H9 (cell line): ENCODE data around the gene SGCB. TPM values are rescaled to one million over a fixed set of nuclear protein-coding genes. Genes with fewer than 3 reads are reported as not detected.
A peak's percentile ranks its signal among the peaks of the same experiment; 100 is the strongest.

Source experiments
- DNase-seq: peaks from one replicate; pipeline ENCODE4 v3.0.0-alpha.2; 2017
- H2AFZ ChIP-seq: one replicate; pipeline ENCODE4 v1.6.1; 2013; ENCODE audit warnings: mild to moderate bottlenecking, low read length, control low read depth, moderate library complexity
- H2AK5ac ChIP-seq: 2 replicates; pipeline ENCODE4 v1.6.1; 2013; ENCODE audit warnings: low read length, control low read depth, mixed read lengths; ENCODE audit not compliant: insufficient read length
- H2BK120ac ChIP-seq: one replicate; pipeline ENCODE4 v1.6.1; 2013; ENCODE audit warnings: low read depth, mild to moderate bottlenecking, low read length, control low read depth, inconsistent platforms; ENCODE audit not compliant: poor library complexity, severe bottlenecking
- H2BK12ac ChIP-seq: 2 replicates; pipeline ENCODE4 v1.6.1; 2013; ENCODE audit warnings: low read length, control low read depth, mixed read lengths, low read depth; ENCODE audit not compliant: insufficient read length
- H2BK15ac ChIP-seq: 2 replicates; pipeline ENCODE4 v1.6.1; 2013; ENCODE audit warnings: low read depth, low read length, control low read depth
- H2BK20ac ChIP-seq: one replicate; pipeline ENCODE4 v1.6.1; 2013; ENCODE audit warnings: low read depth, mild to moderate bottlenecking, low read length, control low read depth, inconsistent platforms; ENCODE audit not compliant: poor library complexity, severe bottlenecking
- H2BK5ac ChIP-seq: 2 replicates; pipeline ENCODE4 v1.6.1; 2013; ENCODE audit warnings: low read length, control low read depth, mixed read lengths; ENCODE audit not compliant: insufficient read length
- H3K14ac ChIP-seq: 2 replicates; pipeline ENCODE4 v1.6.1; 2013; ENCODE audit warnings: low read length, control low read depth; ENCODE audit not compliant: insufficient read depth
- H3K18ac ChIP-seq: 2 replicates; pipeline ENCODE4 v1.6.1; 2013; ENCODE audit warnings: low read depth, mild to moderate bottlenecking, mixed read lengths, low read length, control low read depth; ENCODE audit not compliant: insufficient read length
- H3K23ac ChIP-seq: 2 replicates; pipeline ENCODE4 v1.6.1; 2013; ENCODE audit warnings: low read length, control low read depth, mixed read lengths, low read depth; ENCODE audit not compliant: insufficient read length
- H3K23me2 ChIP-seq: 2 replicates; pipeline ENCODE4 v1.6.1; 2013; ENCODE audit warnings: low read depth, mild to moderate bottlenecking, mixed read lengths, low read length, control low read depth; ENCODE audit not compliant: insufficient read length, poor library complexity, severe bottlenecking
- H3K27ac ChIP-seq: 2 replicates; pipeline ENCODE4 v1.5.1; 2013; ENCODE audit warnings: low read length, control low read depth, mixed read lengths, low read depth; ENCODE audit not compliant: insufficient read length
- H3K27me3 ChIP-seq: 2 replicates; pipeline ENCODE4 v1.6.1; 2013; ENCODE audit warnings: low read length, control low read depth, inconsistent platforms; ENCODE audit not compliant: insufficient read depth
- H3K4ac ChIP-seq: 2 replicates; pipeline ENCODE4 v1.6.1; 2013; ENCODE audit warnings: low read depth, mild to moderate bottlenecking, control low read depth, inconsistent platforms, low read length, moderate library complexity
- H3K4me1 ChIP-seq: 2 replicates; pipeline ENCODE4 v1.6.1; 2013; ENCODE audit warnings: low read length, control low read depth, inconsistent platforms; ENCODE audit not compliant: insufficient read depth
- H3K4me2 ChIP-seq: 2 replicates; pipeline ENCODE4 v1.6.1; 2013; ENCODE audit warnings: low read length, control low read depth, mixed read lengths; ENCODE audit not compliant: insufficient read length, insufficient read depth
- H3K56ac ChIP-seq: 2 replicates; pipeline ENCODE4 v1.6.1; 2013; ENCODE audit warnings: low read depth, mild to moderate bottlenecking, mixed read lengths, low read length, control low read depth; ENCODE audit not compliant: insufficient read length
- H3K79me1 ChIP-seq: 2 replicates; pipeline ENCODE4 v1.6.1; 2013; ENCODE audit warnings: low read depth, mild to moderate bottlenecking, moderate library complexity, low read length, control low read depth, inconsistent platforms; ENCODE audit not compliant: insufficient read depth, poor library complexity, severe bottlenecking
- H3K79me2 ChIP-seq: 2 replicates; pipeline ENCODE4 v1.6.1; 2013; ENCODE audit warnings: low read length, control low read depth, inconsistent platforms; ENCODE audit not compliant: insufficient read depth
- H3K9ac ChIP-seq: 2 replicates; pipeline ENCODE4 v1.6.1; 2013; ENCODE audit warnings: low read length, control low read depth, mixed read lengths; ENCODE audit not compliant: insufficient read length; ENCODE audit errors: extremely low read depth
- H3K9me3 ChIP-seq: one replicate; pipeline ENCODE4 v1.6.1; 2013; ENCODE audit warnings: low read depth, low read length, inconsistent platforms; ENCODE audit not compliant: control insufficient read depth
- H3T11ph ChIP-seq: one replicate; pipeline ENCODE4 v1.6.1; 2013; ENCODE audit warnings: mild to moderate bottlenecking, low read length, control low read depth, inconsistent platforms
- H4K20me1 ChIP-seq: one replicate; pipeline ENCODE4 v1.6.1; 2013; ENCODE audit not compliant: control insufficient read depth, insufficient read length, insufficient read depth
- H4K5ac ChIP-seq: 2 replicates; pipeline ENCODE4 v1.6.1; 2013; ENCODE audit warnings: low read depth, mild to moderate bottlenecking, mixed read lengths, low read length, control low read depth; ENCODE audit not compliant: insufficient read length
- H4K8ac ChIP-seq: replicated peaks from 2 replicates; pipeline ENCODE4 v1.6.1; 2013; ENCODE audit warnings: low read length, control low read depth, mixed read lengths, low read depth; ENCODE audit not compliant: insufficient read length
- H4K91ac ChIP-seq: 2 replicates; pipeline ENCODE4 v1.6.1; 2013; ENCODE audit warnings: low read depth, mild to moderate bottlenecking, moderate library complexity, mixed read lengths, low read length, control low read depth; ENCODE audit not compliant: insufficient read length
- H3K27ac Mint-ChIP-seq, 3 experiments: 2 replicates in 2 of 3; 3 replicates in 1 of 3; pipeline ENCODE4 v1.8.0; 2020 to 2021; ENCODE audit warnings: mixed read lengths in 3 of 3, mild to moderate bottlenecking in 1 of 3, moderate library complexity in 1 of 3
- H3K27me3 Mint-ChIP-seq: 2 replicates; pipeline ENCODE4 v1.8.0; 2021; ENCODE audit warnings: low read depth, mild to moderate bottlenecking, moderate library complexity, mixed read lengths
- H3K36me3 Mint-ChIP-seq, 3 experiments: 2 replicates in 2 of 3; 3 replicates in 1 of 3; pipeline ENCODE4 v1.8.0; 2020 to 2021; ENCODE audit warnings: low read depth in 3 of 3, mixed read lengths in 3 of 3; ENCODE audit not compliant: insufficient read depth in 1 of 3
- H3K4me1 Mint-ChIP-seq, 2 experiments: 2 replicates each; pipeline ENCODE4 v1.8.0; 2020; ENCODE audit warnings: mixed read lengths in 2 of 2
- H3K4me3 Mint-ChIP-seq, 2 experiments: 2 replicates in 1 of 2; 3 replicates in 1 of 2; pipeline ENCODE4 v1.8.0; 2020 to 2021; ENCODE audit warnings: mild to moderate bottlenecking in 2 of 2, mixed read lengths in 2 of 2, moderate library complexity in 1 of 2
- H3K9me3 Mint-ChIP-seq, 2 experiments: 2 replicates in 1 of 2; 3 replicates in 1 of 2; pipeline ENCODE4 v1.8.0; 2020; ENCODE audit warnings: mild to moderate bottlenecking in 2 of 2, mixed read lengths in 2 of 2, moderate library complexity in 1 of 2
- WGBS: extraction: QIAGEN DNeasy Blood & Tissue Kit; methylation state at CpG from one replicate; pipeline ENCODE4 v1.1.7; 2013; ENCODE audit warnings: missing lambda C conversion rate, low lambda C conversion rate, mixed read lengths; ENCODE audit not compliant: insufficient read length; ENCODE audit errors: extremely low coverage; 5-methylcytosine and 5-hydroxymethylcytosine counted together
- total RNA-seq: library from RNA; stranded (reverse); gene quantifications from 2 replicates; pipeline ENCODE4 v1.2.1, GENCODE V29; 2021
- TF ChIP-seq, protein P1 (sequence below): fragments of 200-600 bp; sonication (generic); conservative IDR thresholded peaks from 3 replicates; pipeline ENCODE4 v1.8.0; 2021; ENCODE audit warnings: antibody characterized with exemption, mild to moderate bottlenecking

Gene SGCB
- total RNA-seq, 1 experiment from 2014 or later, result 32.3 TPM

GRCh38 chr4:52015366-52015765, 22.7 kb downstream of the SGCB start:
- Histone ChIP-seq H3K14ac (no peak overlapping the region), H3K56ac (no peak overlapping the region), H2BK20ac (no peak overlapping the region), H3T11ph (no peak overlapping the region), H3K79me1 (no peaks in the 10 kb centered on the region), H2BK12ac (no peak overlapping the region), H4K91ac (no peak overlapping the region), H3K9me3 (no peaks in the 10 kb centered on the region), H2BK120ac (no peak overlapping the region), H2BK5ac (no peak overlapping the region), H2BK15ac (no peak overlapping the region), H4K5ac (no peak overlapping the region), H3K18ac (no peak overlapping the region), H3K23me2 (no peaks in the 10 kb centered on the region), H2AFZ (no peak overlapping the region), H3K27ac (no peak overlapping the region), H3K9ac (no peak overlapping the region), H2AK5ac (no peak overlapping the region), H3K79me2 (no peaks in the 10 kb centered on the region), H3K23ac (no peak overlapping the region), H4K8ac (no peak overlapping the region), H3K4me1 (no peaks in the 10 kb centered on the region), H4K20me1 (no peaks in the 10 kb centered on the region), H3K4me2 (no peak overlapping the region), H3K27me3 (no peaks in the 10 kb centered on the region), H3K4ac (no peak overlapping the region)
- WGBS, result no CpG with 5 or more reads among the region's 7 CpGs
- Mint-ChIP-seq H3K27ac (no peak overlapping the region), H3K27me3 (no peaks in the 10 kb centered on the region), H3K9me3 (no peaks in the 10 kb centered on the region), H3K4me1 (peaks cover 2 to 6% of the 10 kb centered on the region in 2 experiments; a peak in 3 of 4 replicates), H3K4me3 (no peak overlapping the region), H3K36me3 (no peaks in the 10 kb centered on the region)
- no peak for DNase-seq
- TF ChIP-seq, protein P1, sequence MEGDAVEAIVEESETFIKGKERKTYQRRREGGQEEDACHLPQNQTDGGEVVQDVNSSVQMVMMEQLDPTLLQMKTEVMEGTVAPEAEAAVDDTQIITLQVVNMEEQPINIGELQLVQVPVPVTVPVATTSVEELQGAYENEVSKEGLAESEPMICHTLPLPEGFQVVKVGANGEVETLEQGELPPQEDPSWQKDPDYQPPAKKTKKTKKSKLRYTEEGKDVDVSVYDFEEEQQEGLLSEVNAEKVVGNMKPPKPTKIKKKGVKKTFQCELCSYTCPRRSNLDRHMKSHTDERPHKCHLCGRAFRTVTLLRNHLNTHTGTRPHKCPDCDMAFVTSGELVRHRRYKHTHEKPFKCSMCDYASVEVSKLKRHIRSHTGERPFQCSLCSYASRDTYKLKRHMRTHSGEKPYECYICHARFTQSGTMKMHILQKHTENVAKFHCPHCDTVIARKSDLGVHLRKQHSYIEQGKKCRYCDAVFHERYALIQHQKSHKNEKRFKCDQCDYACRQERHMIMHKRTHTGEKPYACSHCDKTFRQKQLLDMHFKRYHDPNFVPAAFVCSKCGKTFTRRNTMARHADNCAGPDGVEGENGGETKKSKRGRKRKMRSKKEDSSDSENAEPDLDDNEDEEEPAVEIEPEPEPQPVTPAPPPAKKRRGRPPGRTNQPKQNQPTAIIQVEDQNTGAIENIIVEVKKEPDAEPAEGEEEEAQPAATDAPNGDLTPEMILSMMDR, result peak; percentile 57
